B cell (primary cell): ENCODE data around the gene MRAS.

ENCODE experiments used
- CTCF ChIP-seq: fragments of 200-600 bp; IDR thresholded peaks from one replicate; pipeline ENCODE4 v1.8.0; 2022; ENCODE audit warnings: antibody characterized with exemption, mild to moderate bottlenecking
- EZH2 ChIP-seq: IDR thresholded peaks from 2 replicates; pipeline ENCODE4 v1.6.1; 2012; ENCODE audit warnings: borderline replicate concordance, low read depth, mild to moderate bottlenecking, moderate library complexity, low read length; ENCODE audit not compliant: insufficient read depth, poor library complexity, severe bottlenecking

GRCh38 chr3:138367911-138368310 is 19.5 kb downstream of the MRAS start:
- no peak for TF ChIP-seq EZH2
- TF ChIP-seq CTCF: no peak
